Peyer's patch (tissue), 4 donors: ENCODE results near the gene BAIAP2L2.

Experiments
- CTCF ChIP-seq, 6 experiments: fragments of 450-650 bp in 4 of 6; fragments of 200-600 bp in 2 of 6; sonication (generic) in 1 of 6; IDR thresholded peaks; one replicate each; pipeline ENCODE4 v1.5.1; 2017 to 2019; ENCODE audit warnings: antibody characterized with exemption in 6 of 6, mild to moderate bottlenecking in 3 of 6, moderate library complexity in 1 of 6
- POLR2A ChIP-seq, 2 donors: fragments of 450-650 bp; IDR thresholded peaks; one replicate each; pipeline ENCODE4 v1.5.1; 2017; ENCODE audit warnings: antibody characterized with exemption in 2 of 2, mild to moderate bottlenecking in 2 of 2, moderate library complexity in 2 of 2

- no peak for TF ChIP-seq CTCF (IDR thresholded peaks at IDR 0.05)
- TF ChIP-seq POLR2A (IDR thresholded peaks at IDR 0.05): no peak
Measured at GRCh38 chr22:38040953-38041759, 69.3 kb downstream of the BAIAP2L2 start.
